Measurements from ENCODE around the gene HM13. TPM values are rescaled to one million over a fixed set of nuclear protein-coding genes. Genes with fewer than 3 reads are reported as not detected.

Gene HM13
- total and polyA plus RNA-seq, 2 experiments from 2014 or later, result 126 to 150 TPM

DNA sequence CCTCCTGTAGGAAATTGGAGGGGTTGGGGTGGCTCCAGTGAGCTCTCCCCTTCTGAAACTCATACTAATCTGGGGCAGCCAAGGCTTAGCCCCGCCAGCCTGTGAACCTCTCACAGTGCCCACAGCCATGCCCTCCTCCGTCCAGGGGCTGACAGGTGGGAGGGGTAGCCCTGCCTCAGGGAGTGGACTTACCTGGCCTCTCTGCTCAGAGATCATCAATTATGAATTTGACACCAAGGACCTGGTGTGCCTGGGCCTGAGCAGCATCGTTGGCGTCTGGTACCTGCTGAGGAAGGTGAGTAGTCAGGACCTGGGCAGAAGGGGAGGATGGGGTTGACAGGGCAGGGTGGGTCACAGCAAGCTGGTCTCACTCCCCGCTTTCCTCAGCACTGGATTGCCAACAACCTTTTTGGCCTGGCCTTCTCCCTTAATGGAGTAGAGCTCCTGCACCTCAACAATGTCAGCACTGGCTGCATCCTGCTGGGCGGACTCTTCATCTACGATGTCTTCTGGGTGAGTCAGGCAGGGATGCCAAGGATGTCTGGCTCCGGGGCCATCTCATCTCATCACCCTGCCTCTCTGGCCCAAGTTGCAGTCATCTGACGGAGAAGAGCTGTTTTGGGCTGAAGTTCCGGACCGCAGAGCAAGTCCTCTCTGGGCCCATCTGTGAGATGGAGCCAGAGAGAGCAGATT is 34.7 kb downstream of the HM13 start:
- H4K20me1 ChIP-seq (replicated peaks; ENCODE audit: insufficient read depth), result peaks cover 37% of the 10 kb centered on the region
- no peak for DNase-seq (ENCODE audit: low spot score)
- H3K27ac ChIP-seq (ENCODE audit: low read depth), result no peak overlapping the region
- TF ChIP-seq, protein P1, sequence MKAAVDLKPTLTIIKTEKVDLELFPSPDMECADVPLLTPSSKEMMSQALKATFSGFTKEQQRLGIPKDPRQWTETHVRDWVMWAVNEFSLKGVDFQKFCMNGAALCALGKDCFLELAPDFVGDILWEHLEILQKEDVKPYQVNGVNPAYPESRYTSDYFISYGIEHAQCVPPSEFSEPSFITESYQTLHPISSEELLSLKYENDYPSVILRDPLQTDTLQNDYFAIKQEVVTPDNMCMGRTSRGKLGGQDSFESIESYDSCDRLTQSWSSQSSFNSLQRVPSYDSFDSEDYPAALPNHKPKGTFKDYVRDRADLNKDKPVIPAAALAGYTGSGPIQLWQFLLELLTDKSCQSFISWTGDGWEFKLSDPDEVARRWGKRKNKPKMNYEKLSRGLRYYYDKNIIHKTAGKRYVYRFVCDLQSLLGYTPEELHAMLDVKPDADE (IDR thresholded peaks at IDR 0.05), result no peak
- TF ChIP-seq JUNB (IDR thresholded peaks at IDR 0.05; ENCODE audit: unreplicated experiment) (no peak), POLR2AphosphoS5 (IDR thresholded peaks at IDR 0.05; ENCODE audit: low read depth) (no peak), EZH2phosphoT487 (IDR thresholded peaks at IDR 0.05; ENCODE audit: unreplicated experiment) (no peak), STAT1 (IDR thresholded peaks at IDR 0.05; ENCODE audit: unreplicated experiment) (no peak), EZH2 (IDR thresholded peaks at IDR 0.05; ENCODE audit: low read depth, unreplicated experiment) (no peak), CREB1 (CRISPR knock-in tag; IDR thresholded peaks at IDR 0.05; ENCODE audit: low read depth) (no peak), NANOG (IDR thresholded peaks at IDR 0.05; ENCODE audit: borderline replicate concordance) (no peak), ZNF114 (CRISPR knock-in tag; IDR thresholded peaks at IDR 0.05) (no peak), ZNF331 (CRISPR knock-in tag; IDR thresholded peaks at IDR 0.05; ENCODE audit: low read depth) (no peak)
- TF ChIP-seq, protein P2, sequence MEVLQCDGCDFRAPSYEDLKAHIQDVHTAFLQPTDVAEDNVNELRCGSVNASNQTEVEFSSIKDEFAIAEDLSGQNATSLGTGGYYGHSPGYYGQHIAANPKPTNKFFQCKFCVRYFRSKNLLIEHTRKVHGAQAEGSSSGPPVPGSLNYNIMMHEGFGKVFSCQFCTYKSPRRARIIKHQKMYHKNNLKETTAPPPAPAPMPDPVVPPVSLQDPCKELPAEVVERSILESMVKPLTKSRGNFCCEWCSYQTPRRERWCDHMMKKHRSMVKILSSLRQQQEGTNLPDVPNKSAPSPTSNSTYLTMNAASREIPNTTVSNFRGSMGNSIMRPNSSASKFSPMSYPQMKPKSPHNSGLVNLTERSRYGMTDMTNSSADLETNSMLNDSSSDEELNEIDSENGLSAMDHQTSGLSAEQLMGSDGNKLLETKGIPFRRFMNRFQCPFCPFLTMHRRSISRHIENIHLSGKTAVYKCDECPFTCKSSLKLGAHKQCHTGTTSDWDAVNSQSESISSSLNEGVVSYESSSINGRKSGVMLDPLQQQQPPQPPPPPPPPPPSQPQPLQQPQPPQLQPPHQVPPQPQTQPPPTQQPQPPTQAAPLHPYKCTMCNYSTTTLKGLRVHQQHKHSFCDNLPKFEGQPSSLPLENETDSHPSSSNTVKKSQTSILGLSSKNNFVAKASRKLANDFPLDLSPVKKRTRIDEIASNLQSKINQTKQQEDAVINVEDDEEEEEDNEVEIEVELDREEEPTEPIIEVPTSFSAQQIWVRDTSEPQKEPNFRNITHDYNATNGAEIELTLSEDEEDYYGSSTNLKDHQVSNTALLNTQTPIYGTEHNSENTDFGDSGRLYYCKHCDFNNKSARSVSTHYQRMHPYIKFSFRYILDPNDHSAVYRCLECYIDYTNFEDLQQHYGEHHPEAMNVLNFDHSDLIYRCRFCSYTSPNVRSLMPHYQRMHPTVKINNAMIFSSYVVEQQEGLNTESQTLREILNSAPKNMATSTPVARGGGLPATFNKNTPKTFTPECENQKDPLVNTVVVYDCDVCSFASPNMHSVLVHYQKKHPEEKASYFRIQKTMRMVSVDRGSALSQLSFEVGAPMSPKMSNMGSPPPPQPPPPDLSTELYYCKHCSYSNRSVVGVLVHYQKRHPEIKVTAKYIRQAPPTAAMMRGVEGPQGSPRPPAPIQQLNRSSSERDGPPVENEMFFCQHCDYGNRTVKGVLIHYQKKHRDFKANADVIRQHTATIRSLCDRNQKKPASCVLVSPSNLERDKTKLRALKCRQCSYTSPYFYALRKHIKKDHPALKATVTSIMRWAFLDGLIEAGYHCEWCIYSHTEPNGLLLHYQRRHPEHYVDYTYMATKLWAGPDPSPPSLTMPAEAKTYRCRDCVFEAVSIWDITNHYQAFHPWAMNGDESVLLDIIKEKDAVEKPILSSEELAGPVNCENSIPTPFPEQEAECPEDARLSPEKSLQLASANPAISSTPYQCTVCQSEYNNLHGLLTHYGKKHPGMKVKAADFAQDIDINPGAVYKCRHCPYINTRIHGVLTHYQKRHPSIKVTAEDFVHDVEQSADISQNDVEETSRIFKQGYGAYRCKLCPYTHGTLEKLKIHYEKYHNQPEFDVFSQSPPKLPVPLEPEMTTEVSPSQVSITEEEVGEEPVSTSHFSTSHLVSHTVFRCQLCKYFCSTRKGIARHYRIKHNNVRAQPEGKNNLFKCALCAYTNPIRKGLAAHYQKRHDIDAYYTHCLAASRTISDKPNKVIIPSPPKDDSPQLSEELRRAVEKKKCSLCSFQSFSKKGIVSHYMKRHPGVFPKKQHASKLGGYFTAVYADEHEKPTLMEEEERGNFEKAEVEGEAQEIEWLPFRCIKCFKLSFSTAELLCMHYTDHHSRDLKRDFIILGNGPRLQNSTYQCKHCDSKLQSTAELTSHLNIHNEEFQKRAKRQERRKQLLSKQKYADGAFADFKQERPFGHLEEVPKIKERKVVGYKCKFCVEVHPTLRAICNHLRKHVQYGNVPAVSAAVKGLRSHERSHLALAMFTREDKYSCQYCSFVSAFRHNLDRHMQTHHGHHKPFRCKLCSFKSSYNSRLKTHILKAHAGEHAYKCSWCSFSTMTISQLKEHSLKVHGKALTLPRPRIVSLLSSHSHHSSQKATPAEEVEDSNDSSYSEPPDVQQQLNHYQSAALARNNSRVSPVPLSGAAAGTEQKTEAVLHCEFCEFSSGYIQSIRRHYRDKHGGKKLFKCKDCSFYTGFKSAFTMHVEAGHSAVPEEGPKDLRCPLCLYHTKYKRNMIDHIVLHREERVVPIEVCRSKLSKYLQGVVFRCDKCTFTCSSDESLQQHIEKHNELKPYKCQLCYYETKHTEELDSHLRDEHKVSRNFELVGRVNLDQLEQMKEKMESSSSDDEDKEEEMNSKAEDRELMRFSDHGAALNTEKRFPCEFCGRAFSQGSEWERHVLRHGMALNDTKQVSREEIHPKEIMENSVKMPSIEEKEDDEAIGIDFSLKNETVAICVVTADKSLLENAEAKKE (CRISPR knock-in tag; IDR thresholded peaks at IDR 0.05), result no peak
- TF ChIP-seq, protein P3, sequence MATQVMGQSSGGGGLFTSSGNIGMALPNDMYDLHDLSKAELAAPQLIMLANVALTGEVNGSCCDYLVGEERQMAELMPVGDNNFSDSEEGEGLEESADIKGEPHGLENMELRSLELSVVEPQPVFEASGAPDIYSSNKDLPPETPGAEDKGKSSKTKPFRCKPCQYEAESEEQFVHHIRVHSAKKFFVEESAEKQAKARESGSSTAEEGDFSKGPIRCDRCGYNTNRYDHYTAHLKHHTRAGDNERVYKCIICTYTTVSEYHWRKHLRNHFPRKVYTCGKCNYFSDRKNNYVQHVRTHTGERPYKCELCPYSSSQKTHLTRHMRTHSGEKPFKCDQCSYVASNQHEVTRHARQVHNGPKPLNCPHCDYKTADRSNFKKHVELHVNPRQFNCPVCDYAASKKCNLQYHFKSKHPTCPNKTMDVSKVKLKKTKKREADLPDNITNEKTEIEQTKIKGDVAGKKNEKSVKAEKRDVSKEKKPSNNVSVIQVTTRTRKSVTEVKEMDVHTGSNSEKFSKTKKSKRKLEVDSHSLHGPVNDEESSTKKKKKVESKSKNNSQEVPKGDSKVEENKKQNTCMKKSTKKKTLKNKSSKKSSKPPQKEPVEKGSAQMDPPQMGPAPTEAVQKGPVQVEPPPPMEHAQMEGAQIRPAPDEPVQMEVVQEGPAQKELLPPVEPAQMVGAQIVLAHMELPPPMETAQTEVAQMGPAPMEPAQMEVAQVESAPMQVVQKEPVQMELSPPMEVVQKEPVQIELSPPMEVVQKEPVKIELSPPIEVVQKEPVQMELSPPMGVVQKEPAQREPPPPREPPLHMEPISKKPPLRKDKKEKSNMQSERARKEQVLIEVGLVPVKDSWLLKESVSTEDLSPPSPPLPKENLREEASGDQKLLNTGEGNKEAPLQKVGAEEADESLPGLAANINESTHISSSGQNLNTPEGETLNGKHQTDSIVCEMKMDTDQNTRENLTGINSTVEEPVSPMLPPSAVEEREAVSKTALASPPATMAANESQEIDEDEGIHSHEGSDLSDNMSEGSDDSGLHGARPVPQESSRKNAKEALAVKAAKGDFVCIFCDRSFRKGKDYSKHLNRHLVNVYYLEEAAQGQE (IDR thresholded peaks at IDR 0.05; ENCODE audit: unreplicated experiment), result no peak
- TF ChIP-seq, protein P4, sequence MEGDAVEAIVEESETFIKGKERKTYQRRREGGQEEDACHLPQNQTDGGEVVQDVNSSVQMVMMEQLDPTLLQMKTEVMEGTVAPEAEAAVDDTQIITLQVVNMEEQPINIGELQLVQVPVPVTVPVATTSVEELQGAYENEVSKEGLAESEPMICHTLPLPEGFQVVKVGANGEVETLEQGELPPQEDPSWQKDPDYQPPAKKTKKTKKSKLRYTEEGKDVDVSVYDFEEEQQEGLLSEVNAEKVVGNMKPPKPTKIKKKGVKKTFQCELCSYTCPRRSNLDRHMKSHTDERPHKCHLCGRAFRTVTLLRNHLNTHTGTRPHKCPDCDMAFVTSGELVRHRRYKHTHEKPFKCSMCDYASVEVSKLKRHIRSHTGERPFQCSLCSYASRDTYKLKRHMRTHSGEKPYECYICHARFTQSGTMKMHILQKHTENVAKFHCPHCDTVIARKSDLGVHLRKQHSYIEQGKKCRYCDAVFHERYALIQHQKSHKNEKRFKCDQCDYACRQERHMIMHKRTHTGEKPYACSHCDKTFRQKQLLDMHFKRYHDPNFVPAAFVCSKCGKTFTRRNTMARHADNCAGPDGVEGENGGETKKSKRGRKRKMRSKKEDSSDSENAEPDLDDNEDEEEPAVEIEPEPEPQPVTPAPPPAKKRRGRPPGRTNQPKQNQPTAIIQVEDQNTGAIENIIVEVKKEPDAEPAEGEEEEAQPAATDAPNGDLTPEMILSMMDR (conservative IDR thresholded peaks at IDR 0.05; ENCODE audit: low read depth in 2 of 2), result no peak
- H3K36me3 Mint-ChIP-seq (ENCODE audit: low read depth), result peaks cover 70% of the 10 kb centered on the region
- peaks cover 42% of the 10 kb centered on the region for H3K36me3 ChIP-seq (ENCODE audit: insufficient read depth)
- H3K4me2 ChIP-seq, result 0 out of 2 replicates have a peak overlapping the region, but pooled peaks have one; percentile 88
- ATAC-seq, result no peak
- peaks cover 83% of the 10 kb centered on the region for H3F3A ChIP-seq (replicated peaks; ENCODE audit: low read depth)
- H2AFZ ChIP-seq, result no peak overlapping the region
- H3K4me3 ChIP-seq, result peak overlapping the region; percentile 58; the same call in 1 of the 2 replicates
- peak overlapping the region; percentile 85 for H3K4me3 Mint-ChIP-seq
- H3K27me3 Mint-ChIP-seq (ENCODE audit: insufficient read depth, low read depth, poor library complexity), result peaks cover 26% of the 10 kb centered on the region
- no peaks in the 10 kb centered on the region for H3K9me2 ChIP-seq (ENCODE audit: insufficient read depth)
- H3K27me3 ChIP-seq (ENCODE audit: insufficient read depth), result no peaks in the 10 kb centered on the region
- peaks cover 5% of the 10 kb centered on the region; the same call in 2 of the 3 replicates for H3K4me1 Mint-ChIP-seq
- H3K9me3 Mint-ChIP-seq, result no peaks in the 10 kb centered on the region
- H3K79me2 ChIP-seq (replicated peaks; ENCODE audit: insufficient read depth), result peaks cover 18% of the 10 kb centered on the region
- H3K4me1 ChIP-seq (ENCODE audit: insufficient read depth), result peaks cover 6% of the 10 kb centered on the region; the same call in 1 of the 2 replicates
- no peak overlapping the region for H3K27ac Mint-ChIP-seq

Measured in GM23338 (cell line).